Activated T-cell treated with anti-CD3 and anti-CD28 coated beads, Interleukin-2, amount 50 U/mL, for 1 hour (primary cell): ENCODE results near the gene PLPP3.

ENCODE experiments used
- DNase-seq: peaks from one replicate; pipeline ENCODE4 v3.0.0-alpha.2; 2020

Gene PLPP3

GRCh38 chr1:56517404-56518130 lies 61.8 kb downstream of the PLPP3 start:
- DNase-seq: no peak

GRCh38 chr1:56516539-56517252 lies 62.7 kb downstream of the PLPP3 start:
- no peak for DNase-seq

DNA sequence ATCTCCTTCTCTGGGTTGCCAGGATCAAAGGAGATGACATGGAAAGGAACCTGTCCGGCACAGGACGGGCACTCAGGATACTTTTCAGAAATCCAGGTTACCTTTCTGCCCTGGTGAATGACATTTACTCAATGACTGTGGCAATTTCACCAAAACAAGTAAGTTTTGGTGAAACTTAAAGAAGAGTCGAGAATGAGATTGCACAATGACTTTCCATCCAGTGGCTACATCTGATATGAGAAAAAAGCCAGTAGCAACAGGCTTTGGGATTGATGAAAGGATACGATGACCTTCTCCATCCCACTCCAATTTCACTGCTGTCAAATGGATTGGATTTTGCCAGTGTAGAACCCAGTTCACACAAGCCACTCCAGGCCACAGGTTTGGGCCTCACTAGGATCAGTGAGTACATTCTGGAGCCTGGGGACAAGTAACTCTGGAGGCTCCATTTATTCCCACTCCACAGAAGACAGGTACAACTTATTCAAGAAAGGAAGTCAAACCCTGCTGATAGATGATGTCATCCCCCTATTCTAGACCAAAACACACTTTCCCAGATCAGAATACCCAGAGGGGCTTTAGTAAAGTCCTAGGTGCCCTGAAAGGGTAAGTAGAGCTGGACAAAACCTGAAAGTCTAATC lies 63.3 kb downstream of the PLPP3 start:
- no peak for DNase-seq

- no peak for DNase-seq
Observed at GRCh38 chr1:56512724-56513494, 66.5 kb downstream of the PLPP3 start.

DNA sequence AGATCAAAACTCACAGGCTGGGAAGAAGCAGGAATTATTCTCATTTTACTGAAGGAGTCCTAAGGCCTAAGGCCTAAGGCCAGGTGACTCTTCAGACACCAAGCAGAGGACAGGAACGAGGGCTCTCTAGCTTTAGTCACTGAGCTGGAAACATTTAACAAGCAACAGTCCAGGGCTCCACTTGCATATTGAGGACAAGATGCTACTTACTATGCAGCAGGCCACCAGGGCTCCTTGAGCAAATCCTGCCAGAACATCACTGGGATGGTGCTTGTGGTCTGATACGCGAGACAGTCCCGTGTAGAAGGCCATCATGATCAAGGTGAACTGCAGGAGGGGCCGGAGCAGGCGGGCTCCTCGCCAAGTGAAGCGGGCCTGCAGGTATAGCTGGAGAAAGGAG lies 67.6 kb downstream of the PLPP3 start:
- DNase-seq: no peak

DNA sequence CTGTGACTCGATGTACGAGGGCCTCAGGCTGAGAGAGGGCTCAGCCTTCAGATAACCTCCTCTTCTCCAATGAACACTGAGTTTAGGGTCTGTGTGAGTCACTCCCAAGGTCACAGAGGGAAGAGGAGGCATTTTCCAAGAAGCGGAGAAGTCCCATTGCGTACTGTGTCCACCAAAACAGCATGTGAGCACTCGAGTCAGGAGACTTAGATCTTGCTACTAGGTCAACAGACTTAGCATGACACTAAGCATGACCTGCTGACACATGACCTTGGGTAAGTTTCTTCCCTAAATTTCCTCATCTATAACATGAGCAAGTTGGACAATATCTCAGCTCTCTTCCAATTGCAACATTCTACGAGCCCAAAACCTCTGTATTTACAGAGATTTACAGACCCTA lies 68.0 kb downstream of the PLPP3 start:
- DNase-seq: no peak

GRCh38 chr1:56510642-56511021 lies 68.7 kb downstream of the PLPP3 start:
- DNase-seq: no peak

DNA sequence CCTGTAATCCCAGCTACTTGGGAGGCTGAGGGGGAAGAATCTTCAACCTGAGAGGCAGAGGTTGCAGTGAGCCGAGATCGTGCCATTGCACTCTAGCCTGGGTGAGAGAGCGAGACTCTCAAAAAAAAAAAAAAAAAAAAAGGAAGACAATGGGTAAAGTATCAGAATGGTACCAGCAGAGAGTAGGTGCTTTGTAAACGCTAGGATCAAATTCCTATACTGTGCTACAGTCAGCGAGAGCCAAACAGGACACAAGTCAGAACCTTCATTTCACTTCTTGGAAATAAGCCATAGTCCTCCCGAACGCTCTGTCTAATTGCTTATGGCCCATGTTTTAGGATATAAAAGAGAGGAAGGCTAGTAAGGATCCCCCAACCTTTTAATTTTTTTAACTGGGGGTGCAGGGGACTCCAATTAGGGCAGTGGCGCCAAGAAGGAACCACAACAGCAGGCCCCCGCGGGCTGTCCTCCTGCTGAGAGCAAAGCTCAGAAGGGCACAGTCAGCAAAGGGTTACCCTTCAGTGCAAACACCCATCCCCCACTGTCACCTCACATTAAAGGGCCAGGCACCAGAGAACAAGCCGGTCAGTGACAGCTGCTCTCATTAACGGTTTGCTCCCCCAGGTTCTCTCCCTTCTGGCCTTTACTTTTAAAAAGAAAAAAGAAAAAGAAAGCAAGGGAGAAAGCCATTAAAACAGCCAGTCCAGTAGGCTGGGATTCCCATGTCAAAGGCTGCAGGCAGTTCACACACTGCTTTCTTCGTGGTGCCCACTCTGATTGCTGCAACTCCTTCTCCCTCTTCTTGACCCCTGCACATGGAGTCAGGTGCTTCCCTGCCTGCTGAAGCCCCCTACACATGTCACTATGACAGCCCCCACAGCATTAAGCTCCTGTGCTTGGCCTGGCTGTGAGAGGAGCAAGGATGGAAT lies 69.4 kb downstream of the PLPP3 start:
- no peak for DNase-seq

- no peak for DNase-seq
Observed at GRCh38 chr1:56508523-56508983, 70.8 kb downstream of the PLPP3 start.

DNA sequence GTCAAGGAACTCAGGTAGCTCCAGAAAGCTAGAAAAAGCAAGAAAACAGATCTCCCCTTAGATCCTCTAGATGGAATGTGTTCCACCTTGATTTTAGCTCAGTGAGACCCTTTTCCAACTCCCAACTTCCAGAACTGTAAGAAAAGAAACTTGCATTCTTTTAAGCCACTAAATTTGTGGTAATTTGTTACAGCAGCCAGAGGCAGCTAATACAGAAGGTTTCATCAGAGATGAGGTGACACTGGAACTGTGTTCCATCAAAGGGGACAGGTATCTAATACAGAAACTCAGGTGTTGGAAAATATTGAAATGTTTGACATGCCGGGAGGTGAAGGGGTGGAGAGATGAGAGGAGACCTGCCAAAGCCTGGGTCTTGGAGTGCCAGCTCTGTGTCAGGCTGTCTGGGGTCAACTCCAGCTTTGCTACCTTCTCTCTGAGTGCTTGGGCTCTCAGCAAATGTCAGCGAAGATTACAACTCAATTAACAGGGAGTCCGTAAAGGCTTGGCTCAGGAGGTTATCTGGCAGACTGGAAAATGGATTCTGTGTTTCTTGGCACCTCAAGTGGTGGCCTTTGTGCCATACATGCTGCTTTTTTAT lies 71.3 kb downstream of the PLPP3 start:
- DNase-seq: no peak

DNA sequence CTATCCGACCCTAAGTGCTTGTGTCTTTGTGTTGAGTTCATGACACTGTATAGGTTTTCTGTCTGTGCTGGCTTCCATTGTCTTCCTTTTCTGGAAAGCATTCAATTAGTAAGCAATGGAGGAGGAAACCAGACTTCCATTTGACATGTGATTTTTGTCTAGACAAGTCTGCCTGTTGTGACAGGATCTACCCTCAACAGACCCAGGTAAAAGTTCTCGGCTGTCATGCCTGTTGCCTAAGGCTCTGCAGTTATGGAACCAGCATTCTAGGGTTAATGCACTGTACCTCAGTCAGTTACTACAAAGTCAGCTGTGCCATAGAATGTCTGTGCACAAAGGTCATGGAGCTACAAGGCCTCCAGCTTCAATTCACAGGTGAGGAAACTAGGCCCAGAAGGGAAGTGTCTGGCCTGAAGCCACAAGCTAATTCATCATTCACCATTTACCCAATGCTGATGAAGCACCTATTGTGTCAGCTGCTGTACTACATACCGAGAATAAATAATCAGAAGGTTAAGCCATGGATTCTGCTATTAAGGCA lies 72.3 kb downstream of the PLPP3 start:
- DNase-seq: no peak

- DNase-seq: no peak
Observed at GRCh38 chr1:56505792-56506743, 73.3 kb downstream of the PLPP3 start.

DNA sequence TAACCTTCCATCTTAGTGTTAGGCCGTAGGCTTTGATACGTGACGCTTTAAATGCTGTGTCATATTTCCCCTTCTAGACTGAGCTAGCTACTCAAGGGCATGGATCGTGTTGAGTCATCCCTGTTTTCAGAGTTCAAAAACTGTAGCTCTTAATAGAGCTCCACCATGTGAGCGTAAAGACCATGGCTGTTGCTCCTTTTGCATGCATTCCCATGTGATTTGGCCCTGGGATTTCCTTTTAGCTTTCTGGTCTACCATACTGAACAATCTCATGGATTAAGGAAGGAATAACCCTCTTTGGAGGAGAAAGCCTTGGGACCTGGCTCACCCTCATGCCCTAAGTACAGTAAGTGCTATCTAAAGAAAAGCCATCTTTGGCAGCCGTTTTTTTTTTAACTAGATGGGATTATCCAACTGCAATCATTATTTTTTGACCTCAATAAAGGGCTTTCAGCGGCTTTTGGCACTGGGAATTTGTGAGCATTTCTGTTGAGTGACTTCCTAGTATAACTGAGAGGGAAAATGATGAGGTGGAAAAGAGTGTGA lies 76.6 kb downstream of the PLPP3 start:
- no peak for DNase-seq

DNA sequence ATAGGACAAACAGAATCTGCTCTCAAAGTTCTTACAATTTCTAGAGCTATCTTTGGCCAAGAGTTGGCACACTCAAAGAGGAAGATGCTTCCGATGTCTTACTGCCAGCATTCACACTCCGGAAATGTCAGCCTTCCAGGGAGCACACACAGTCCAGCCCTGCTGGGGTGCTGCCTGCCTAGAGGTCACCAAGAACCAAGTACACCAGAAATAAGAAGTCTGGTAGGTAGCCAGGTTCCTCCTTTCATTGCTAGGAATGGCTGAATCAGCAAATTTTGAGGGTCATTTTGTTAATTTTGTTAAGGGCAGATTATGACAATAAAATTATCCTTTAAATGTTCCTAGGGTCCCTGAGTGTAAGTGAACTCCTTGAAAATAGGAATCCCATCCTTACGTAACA lies 77.5 kb downstream of the PLPP3 start:
- DNase-seq: no peak

GRCh38 chr1:56501426-56501825 lies 77.9 kb downstream of the PLPP3 start:
- DNase-seq: no peak

GRCh38 chr1:56496821-56497772 lies 82.3 kb downstream of the PLPP3 start:
- no peak for DNase-seq

- no peak for DNase-seq
Observed at GRCh38 chr1:56496158-56496557, 83.2 kb downstream of the PLPP3 start.

DNA sequence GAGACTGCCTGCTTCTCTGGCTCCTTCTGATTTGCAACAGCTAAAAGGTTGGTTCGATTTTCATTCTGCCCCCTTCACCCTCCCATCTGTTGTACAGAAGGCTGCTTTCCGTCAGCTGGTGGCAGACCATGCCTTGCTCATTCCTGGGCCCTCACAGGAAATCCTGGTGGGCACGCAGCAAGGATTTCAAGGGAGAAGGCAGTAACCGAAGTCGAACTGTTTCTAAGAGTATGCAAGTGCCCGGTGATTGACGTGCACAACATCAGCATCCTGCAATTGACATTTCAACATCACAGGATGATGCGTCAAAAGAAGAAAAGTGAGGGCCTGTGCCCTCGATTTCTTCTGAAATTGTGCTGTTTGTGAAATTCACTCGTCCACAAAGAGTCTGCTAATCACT lies 83.8 kb downstream of the PLPP3 start:
- no peak for DNase-seq

- no peak for DNase-seq
Observed at GRCh38 chr1:56494306-56494705, 85.1 kb downstream of the PLPP3 start.
